Measurements from ENCODE around the gene SF1.

The SF1 gene

GRCh38 chr11:64723907-64724862 lies 54.2 kb downstream of the SF1 start:
- no peak for DNase-seq (ENCODE audit: low read depth in 2 of 2)

GRCh38 chr11:64723117-64723906 lies 55.0 kb downstream of the SF1 start, which contains the start of gene NRXN2:
NRXN2 (minus strand) TSS chr11:64723197; CDS start chr11:64713699, 9,498 bp downstream.
- peak; percentile 64 to 67 for DNase-seq (ENCODE audit: low read depth in 2 of 2)

- DNase-seq (ENCODE audit: low read depth in 2 of 2), result no peak
Measured at GRCh38 chr11:64722141-64723065, 55.9 kb downstream of the SF1 start.

GRCh38 chr11:64721359-64721699 lies 57.0 kb downstream of the SF1 start:
- DNase-seq (ENCODE audit: low read depth in 2 of 2), result no peak

GRCh38 chr11:64720640-64721358 lies 57.5 kb downstream of the SF1 start:
- DNase-seq (ENCODE audit: low read depth in 2 of 2), result no peak

- DNase-seq (ENCODE audit: low read depth in 2 of 2), result no peak
Measured at GRCh38 chr11:64720167-64720566, 58.2 kb downstream of the SF1 start.

GRCh38 chr11:64719406-64719805 lies 58.9 kb downstream of the SF1 start:
- DNase-seq (ENCODE audit: low read depth in 2 of 2), result no peak

GRCh38 chr11:64718780-64719124 lies 59.6 kb downstream of the SF1 start:
- DNase-seq (ENCODE audit: low read depth in 2 of 2), result no peak

GRCh38 chr11:64718084-64718779 lies 60.1 kb downstream of the SF1 start:
- DNase-seq (ENCODE audit: low read depth in 2 of 2), result no peak

- no peak for DNase-seq (ENCODE audit: low read depth in 2 of 2)
Measured at GRCh38 chr11:64717268-64717578, 61.1 kb downstream of the SF1 start.

- DNase-seq (ENCODE audit: low read depth in 2 of 2), result no peak
Measured at GRCh38 chr11:64716473-64717267, 61.7 kb downstream of the SF1 start.

- no peak for DNase-seq (ENCODE audit: low read depth in 2 of 2)
Measured at GRCh38 chr11:64715756-64716472, 62.4 kb downstream of the SF1 start.

- DNase-seq (ENCODE audit: low read depth in 2 of 2), result no peak
Measured at GRCh38 chr11:64715110-64715509, 63.2 kb downstream of the SF1 start.

GRCh38 chr11:64714666-64715065 lies 63.7 kb downstream of the SF1 start:
- no peak for DNase-seq (ENCODE audit: low read depth in 2 of 2)
